CD14-positive monocyte (primary cell): Measurements from ENCODE around the gene TSHZ3. TPM values are rescaled to one million over a fixed set of nuclear protein-coding genes. Genes with fewer than 3 reads are reported as not detected.

Experiments used
- DNase-seq, 3 donors: peaks; one replicate each; pipeline ENCODE4 v3.0.0-alpha.2; 2011 to 2022
- H2AFZ ChIP-seq: 2 replicates; pipeline ENCODE4 v1.6.0; 2012; ENCODE audit warnings: mild to moderate bottlenecking, low read depth, low read length, inconsistent platforms; ENCODE audit not compliant: insufficient read depth, poor library complexity, severe bottlenecking
- H3K27ac ChIP-seq, 2 donors: 1 replicate in 1 of 2; 2 replicates in 1 of 2; pipeline ENCODE4 v1.5.1; 2012 to 2013; ENCODE audit warnings: low read length in 2 of 2, control low read depth in 1 of 2, inconsistent platforms in 1 of 2, low read depth in 1 of 2, mild to moderate bottlenecking in 1 of 2
- H3K27me3 ChIP-seq, 2 donors: one replicate each; pipeline versions ENCODE4 v1.6.0 to v1.6.1; 2011 to 2013; ENCODE audit warnings: low read length in 2 of 2; ENCODE audit not compliant: control insufficient read depth in 2 of 2, insufficient read depth in 2 of 2
- H3K36me3 ChIP-seq, 2 donors: replicated peaks in 1 of 2; 1 replicate in 1 of 2; 2 replicates in 1 of 2; pipeline versions ENCODE4 v1.5.1 to v1.6.1; 2012 to 2013; ENCODE audit warnings: low read length in 2 of 2, control low read depth in 1 of 2, inconsistent platforms in 1 of 2, mild to moderate bottlenecking in 1 of 2; ENCODE audit not compliant: insufficient read depth in 2 of 2, control insufficient read depth in 1 of 2
- H3K4me1 ChIP-seq, 2 donors: 1 replicate in 1 of 2; 2 replicates in 1 of 2; pipeline versions ENCODE4 v1.5.1 to v1.6.1; 2012 to 2013; ENCODE audit warnings: low read length in 2 of 2, control low read depth in 1 of 2, inconsistent platforms in 1 of 2, mild to moderate bottlenecking in 1 of 2, moderate library complexity in 1 of 2; ENCODE audit not compliant: insufficient read depth in 2 of 2, control insufficient read depth in 1 of 2
- H3K4me2 ChIP-seq: replicated peaks from 2 replicates; pipeline ENCODE3; 2012; ENCODE audit warnings: low read length, moderate library complexity, mild to moderate bottlenecking; ENCODE audit not compliant: poor library complexity, severe bottlenecking; ENCODE audit errors: extremely low read depth
- H3K4me3 ChIP-seq, 3 experiments: fragments of 200-600 bp in 1 of 3; sonication (generic) in 1 of 3; replicated peaks in 1 of 3; 1 replicate in 2 of 3; 2 replicates in 1 of 3; pipeline ENCODE4 v1.5.1; 2011 to 2013; ENCODE audit warnings: low read length in 3 of 3, mild to moderate bottlenecking in 3 of 3, control low read depth in 2 of 3, low read depth in 2 of 3, inconsistent platforms in 1 of 3, moderate library complexity in 1 of 3
- H3K79me2 ChIP-seq: 2 replicates; pipeline ENCODE4 v1.6.0; 2012; ENCODE audit warnings: mild to moderate bottlenecking, control low read depth, inconsistent platforms, low read length, moderate library complexity; ENCODE audit not compliant: insufficient read depth
- H3K9ac ChIP-seq: 2 replicates; pipeline ENCODE4 v1.6.0; 2017; ENCODE audit warnings: low read length, mild to moderate bottlenecking; ENCODE audit not compliant: insufficient read depth, poor library complexity, severe bottlenecking
- H3K9me3 ChIP-seq, 2 donors: replicated peaks in 1 of 2; 1 replicate in 1 of 2; 2 replicates in 1 of 2; pipeline versions ENCODE4 v1.5.1 to v1.6.1; 2012 to 2013; ENCODE audit warnings: low read length in 2 of 2, control low read depth in 1 of 2; ENCODE audit not compliant: control insufficient read depth in 1 of 2, insufficient read depth in 1 of 2
- H4K20me1 ChIP-seq: 2 replicates; pipeline ENCODE4 v1.6.0; 2012; ENCODE audit warnings: mild to moderate bottlenecking, low read length, control low read depth, moderate library complexity; ENCODE audit not compliant: insufficient read depth
- H3K27ac Mint-ChIP-seq, 7 donors: one replicate each; pipeline ENCODE4 v1.8.0; 2020; ENCODE audit warnings: mild to moderate bottlenecking in 7 of 7, mixed read lengths in 7 of 7, moderate library complexity in 6 of 7, inconsistent platforms in 2 of 7
- H3K27me3 Mint-ChIP-seq, 3 donors: one replicate each; pipeline ENCODE4 v1.8.0; 2021 to 2022; ENCODE audit warnings: low read depth in 3 of 3, mild to moderate bottlenecking in 3 of 3, mixed read lengths in 3 of 3, moderate library complexity in 3 of 3, inconsistent platforms in 1 of 3
- H3K36me3 Mint-ChIP-seq, 2 donors: one replicate each; pipeline ENCODE4 v1.8.0; 2020; ENCODE audit warnings: mixed read lengths in 2 of 2, inconsistent platforms in 1 of 2, mild to moderate bottlenecking in 1 of 2
- H3K4me1 Mint-ChIP-seq: one replicate; pipeline ENCODE4 v1.8.0; 2020; ENCODE audit warnings: mild to moderate bottlenecking, mixed read lengths
- H3K4me3 Mint-ChIP-seq, 2 donors: one replicate each; pipeline ENCODE4 v1.8.0; 2020; ENCODE audit warnings: mild to moderate bottlenecking in 2 of 2, mixed read lengths in 2 of 2, moderate library complexity in 1 of 2
- H3K9me3 Mint-ChIP-seq, 7 donors: one replicate each; pipeline ENCODE4 v1.8.0; 2020 to 2022; ENCODE audit warnings: mixed read lengths in 7 of 7, mild to moderate bottlenecking in 6 of 7, moderate library complexity in 6 of 7, inconsistent platforms in 2 of 7
- CTCF ChIP-seq: fragments of 200-600 bp; IDR thresholded peaks from one replicate; pipeline ENCODE4 v1.8.0; 2022; ENCODE audit warnings: antibody characterized with exemption, mild to moderate bottlenecking
- WGBS: methylation state at CpG from one replicate; pipeline ENCODE4 v1.1.5; 2013; ENCODE audit warnings: missing lambda C conversion rate; ENCODE audit not compliant: insufficient coverage; 5-methylcytosine and 5-hydroxymethylcytosine counted together
- intact Hi-C, 2 donors: fragments of 100-400 bp; cut with micrococcal nuclease; formaldehyde crosslinking; loops; one replicate each; pipeline versions ENCODE4 v1.15.0 to v1.15.1; 2023
- polyA plus RNA-seq, 3 donors: library from polyadenylated mRNA; depleted of rRNA in 1 of 3; unstranded in 2 of 3; stranded (reverse) in 1 of 3; fragments of 300-500 nt in 2 of 3; fragments of >200 nt in 1 of 3; fragmentation: Illumina TruSeq in 2 of 3; gene quantifications; 1 replicate in 2 of 3; 2 replicates in 1 of 3; pipeline ENCODE4 v1.2.3, GENCODE V29; 2012 to 2021

The TSHZ3 gene
- polyA plus RNA-seq, 3 donors: 2.3 to 5.8 (median 3.3) TPM

GRCh38 chr19:31252441-31252840 is 96.8 kb downstream of the TSHZ3 start:
- Mint-ChIP-seq H3K27me3 (peaks cover 1 to 10% (median 2%) of the 10 kb centered on the region in 3 donors), H3K27ac (no peak overlapping the region), H3K4me3 (no peak overlapping the region), H3K36me3 (no peaks in the 10 kb centered on the region), H3K4me1 (peaks cover 31% of the 10 kb centered on the region), H3K9me3 (peaks cover 0 to 1% (median 0%) of the 10 kb centered on the region in 7 donors)
- Histone ChIP-seq H3K36me3 (no peaks in the 10 kb centered on the region), H3K27ac (no peak overlapping the region), H3K27me3 (no peaks in the 10 kb centered on the region), H3K9me3 (no peaks in the 10 kb centered on the region), H3K4me3 (no peak overlapping the region), H3K79me2 (no peaks in the 10 kb centered on the region), H3K4me1 (peaks cover 14 to 18% of the 10 kb centered on the region in 2 donors), H2AFZ (no peak overlapping the region), H3K9ac (no peak overlapping the region), H4K20me1 (no peaks in the 10 kb centered on the region), H3K4me2 (no peak overlapping the region)
- intact Hi-C loops: no loop called here
- 20% methylated on average over 1 of the region's 2 CpGs for WGBS
- peak; percentile 28 to 70 (median 29) for DNase-seq
- no peak for TF ChIP-seq CTCF

- H3K36me3 Mint-ChIP-seq: no peaks in the 10 kb centered on the region
- intact Hi-C loops: no loop called here
- H3K27me3 ChIP-seq: no peaks in the 10 kb centered on the region
- H3K27ac Mint-ChIP-seq: no peak overlapping the region
- H4K20me1 ChIP-seq: no peaks in the 10 kb centered on the region
- 93% methylated on average over 4 of the region's 9 CpGs for WGBS
- H3K36me3 ChIP-seq: no peaks in the 10 kb centered on the region
- H3K9me3 ChIP-seq: no peaks in the 10 kb centered on the region
- no peak overlapping the region for H2AFZ ChIP-seq
- H3K9me3 Mint-ChIP-seq: no peaks in the 10 kb centered on the region
- no peaks in the 10 kb centered on the region for H3K79me2 ChIP-seq
- H3K9ac ChIP-seq: no peak overlapping the region
- peaks cover 13% of the 10 kb centered on the region for H3K4me1 Mint-ChIP-seq
- no peak overlapping the region for H3K4me2 ChIP-seq
- H3K4me3 Mint-ChIP-seq: no peak overlapping the region
- no peak overlapping the region for H3K27ac ChIP-seq
- TF ChIP-seq CTCF: no peak
- H3K4me1 ChIP-seq: peaks cover 0 to 4% of the 10 kb centered on the region in 2 donors
- DNase-seq: no peak
- H3K4me3 ChIP-seq: no peak overlapping the region
- peaks cover 2 to 10% (median 5%) of the 10 kb centered on the region in 3 donors for H3K27me3 Mint-ChIP-seq
These were observed 100.0 kb downstream of the TSHZ3 start for GRCh38 chr19:31249217-31249616.
